ENCODE measurements around the gene IL4.
"Not testable (repeated sequence)": the region's sequence is repeated elsewhere in the genome, so short reads cannot be mapped to it uniquely, and the experiment has no call there.

The IL4 gene

DNA sequence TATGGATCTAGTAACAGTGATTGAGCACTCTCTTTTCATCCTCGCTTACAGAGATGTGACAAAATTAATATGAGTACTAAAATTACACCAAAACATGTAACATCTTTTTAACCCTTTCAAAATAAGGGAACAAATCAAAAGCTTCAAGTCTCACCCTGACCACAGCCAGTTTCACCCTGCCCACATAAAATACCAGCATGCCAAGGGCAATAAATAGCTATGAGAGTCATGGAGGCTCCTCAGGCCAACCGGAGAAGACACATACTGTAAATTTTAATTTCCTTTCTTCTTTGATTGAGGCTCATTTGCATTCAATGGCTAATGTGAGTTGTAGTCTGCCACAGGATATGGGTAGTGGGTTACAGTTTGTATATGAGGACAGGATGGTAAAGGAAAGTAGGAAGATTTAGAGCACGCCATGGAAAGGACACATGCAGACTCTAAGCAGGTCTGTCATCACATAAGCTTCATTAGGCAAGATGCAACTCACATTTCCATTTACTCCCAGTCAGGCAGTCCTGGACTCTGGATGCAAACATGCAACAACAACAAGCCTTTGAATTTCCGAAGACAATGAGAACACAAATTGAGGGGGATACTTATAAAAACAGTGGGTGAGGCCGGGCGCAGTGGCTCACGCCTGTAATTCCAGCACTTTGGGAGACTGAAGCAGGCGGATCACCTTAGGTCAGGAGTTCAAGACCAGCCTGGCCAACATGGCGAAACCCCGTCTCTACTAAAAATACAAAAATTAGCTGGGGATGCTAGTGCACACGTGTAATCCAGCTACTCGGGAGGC, 11.3 kb downstream of the IL4 start:
- no peak for TF ChIP-seq GATA1 (IDR thresholded peaks at IDR 0.05; ENCODE audit: low read depth, low read length)
- TF ChIP-seq POLR2A (IDR thresholded peaks at IDR 0.05; ENCODE audit: low read length), result no peak
- peak in 1 of 2 experiments; percentile 44 for DNase-seq

DNA sequence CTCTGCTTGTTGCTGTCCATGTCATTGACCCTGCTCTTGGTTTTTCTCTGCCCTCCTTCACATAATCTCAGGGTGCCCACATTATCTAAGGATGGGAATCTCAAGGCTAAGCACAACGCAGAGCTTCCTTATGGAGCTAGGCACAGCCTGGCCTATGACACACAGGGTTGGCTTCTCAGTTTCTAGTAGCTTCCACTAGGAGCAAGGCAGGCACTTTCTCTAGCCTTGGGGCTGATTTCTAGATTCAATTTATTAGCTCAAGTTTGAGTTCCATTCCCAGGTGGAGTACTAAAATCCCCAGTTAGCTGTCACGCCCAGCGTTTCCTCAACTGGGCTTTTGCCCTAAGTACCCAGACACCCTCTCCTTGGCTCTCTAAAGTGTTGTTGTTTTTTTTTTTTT, 12.4 kb downstream of the IL4 start:
- no peak for DNase-seq
- TF ChIP-seq GATA1 (IDR thresholded peaks at IDR 0.05; ENCODE audit: low read depth, low read length), result no peak
- TF ChIP-seq POLR2A (IDR thresholded peaks at IDR 0.05; ENCODE audit: low read length), result no peak

DNA sequence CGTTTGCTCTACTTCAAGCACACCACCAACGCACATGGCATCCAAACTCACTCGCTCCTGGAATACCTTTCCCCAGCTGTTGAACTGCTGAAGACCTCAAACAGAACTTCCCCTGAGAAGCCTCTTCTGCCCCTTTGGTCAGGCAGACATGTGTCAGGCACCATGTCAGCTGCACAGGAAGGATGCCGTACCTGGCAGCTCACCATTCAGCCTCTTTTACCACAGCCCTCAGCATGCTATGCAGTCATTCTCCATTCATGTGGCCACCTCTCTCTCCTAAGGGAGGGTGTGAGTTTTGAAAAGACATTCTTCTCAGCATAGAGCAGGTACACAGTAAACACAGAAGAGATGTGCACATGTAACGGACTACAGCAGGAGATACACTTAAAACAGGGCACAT, 14.2 kb downstream of the IL4 start:
- no peak for DNase-seq
- TF ChIP-seq POLR2A (IDR thresholded peaks at IDR 0.05; ENCODE audit: low read length) (no peak), GATA1 (IDR thresholded peaks at IDR 0.05; ENCODE audit: low read depth, low read length) (no peak)

DNA sequence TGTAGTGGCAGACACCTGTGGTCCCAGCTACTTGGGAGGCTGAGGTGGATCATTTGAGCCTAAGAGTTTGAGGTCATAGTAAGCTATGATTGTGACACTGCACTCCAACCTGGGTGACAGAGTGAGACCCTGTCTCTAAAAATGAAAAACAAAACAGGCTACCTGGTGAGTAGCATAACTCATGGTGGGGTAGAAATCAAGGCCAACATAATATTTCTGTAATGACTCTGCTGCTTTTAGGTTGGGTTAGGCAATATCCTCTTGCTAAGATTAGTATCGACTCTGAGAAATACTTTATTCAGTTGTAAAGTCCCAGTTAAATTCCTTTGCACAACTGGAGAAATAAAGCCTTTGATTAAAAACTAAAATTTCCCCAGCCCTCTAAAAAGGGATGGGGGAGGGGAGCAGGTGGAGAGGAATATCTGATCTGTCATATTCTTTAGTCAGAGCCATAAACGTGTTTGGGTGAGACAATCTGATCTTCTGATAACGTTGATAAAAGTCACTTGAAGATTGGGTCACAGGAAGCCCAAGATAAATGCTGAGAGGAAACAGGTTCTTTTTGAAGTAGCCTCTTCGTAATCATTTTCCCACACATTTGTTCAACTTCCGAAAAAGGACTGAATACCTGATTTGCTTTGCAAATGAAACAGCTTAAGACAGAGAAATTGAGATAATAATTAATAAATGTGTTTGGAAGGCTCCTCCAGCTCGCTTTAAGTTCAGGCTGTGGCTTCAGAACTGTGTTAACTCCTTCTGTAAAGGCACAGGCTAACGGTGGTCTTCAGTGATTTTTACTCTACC, 14.9 kb downstream of the IL4 start:
- DNase-seq, result peak; percentile 39 to 57
- no peak for TF ChIP-seq POLR2A (IDR thresholded peaks at IDR 0.05; ENCODE audit: low read length)
- no peak for TF ChIP-seq GATA1 (IDR thresholded peaks at IDR 0.05; ENCODE audit: low read depth, low read length)

DNA sequence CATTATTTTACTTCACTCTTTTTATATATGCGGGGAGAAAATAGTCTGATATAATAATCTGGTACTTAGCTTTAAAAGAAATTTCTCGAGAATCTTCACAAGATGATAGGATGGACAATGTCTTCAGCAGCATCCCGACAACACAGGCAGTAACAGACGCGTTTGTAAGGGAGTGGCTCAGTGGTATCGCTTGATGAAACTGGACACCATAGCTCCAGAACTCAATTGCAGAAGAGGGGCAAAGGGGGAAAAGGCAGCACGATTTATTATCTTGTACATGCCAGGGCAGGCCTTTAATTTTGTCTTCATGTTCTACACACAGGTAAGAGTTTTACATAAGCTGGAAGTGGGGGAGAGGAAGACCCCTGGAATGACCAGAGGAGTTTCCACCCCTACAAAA, 15.7 kb downstream of the IL4 start:
- DNase-seq, result no peak
- TF ChIP-seq POLR2A (IDR thresholded peaks at IDR 0.05; ENCODE audit: low read length) (no peak), GATA1 (IDR thresholded peaks at IDR 0.05; ENCODE audit: low read depth, low read length) (no peak)

DNA sequence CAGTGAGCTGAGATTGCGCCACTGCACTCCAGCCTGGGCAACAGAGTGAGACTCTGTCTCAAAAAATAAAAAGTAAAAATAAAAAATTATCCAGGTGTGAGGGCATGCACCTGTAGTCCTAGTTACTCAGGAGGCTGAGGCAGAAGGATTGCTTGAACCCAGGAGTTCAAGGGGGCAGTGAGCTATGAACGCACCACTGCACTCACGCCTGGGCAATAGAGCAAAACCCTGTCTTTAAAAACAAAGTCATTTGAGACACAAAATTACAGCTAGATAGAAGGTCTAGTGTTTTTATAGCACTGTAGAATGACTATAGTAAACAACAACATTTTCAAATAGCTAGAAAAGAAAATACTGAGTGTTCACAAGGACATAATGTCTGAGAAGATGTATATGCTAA, 16.4 kb downstream of the IL4 start:
- TF ChIP-seq POLR2A (IDR thresholded peaks at IDR 0.05; ENCODE audit: low read length) (no peak), GATA1 (IDR thresholded peaks at IDR 0.05; ENCODE audit: low read depth, low read length) (no peak)

DNA sequence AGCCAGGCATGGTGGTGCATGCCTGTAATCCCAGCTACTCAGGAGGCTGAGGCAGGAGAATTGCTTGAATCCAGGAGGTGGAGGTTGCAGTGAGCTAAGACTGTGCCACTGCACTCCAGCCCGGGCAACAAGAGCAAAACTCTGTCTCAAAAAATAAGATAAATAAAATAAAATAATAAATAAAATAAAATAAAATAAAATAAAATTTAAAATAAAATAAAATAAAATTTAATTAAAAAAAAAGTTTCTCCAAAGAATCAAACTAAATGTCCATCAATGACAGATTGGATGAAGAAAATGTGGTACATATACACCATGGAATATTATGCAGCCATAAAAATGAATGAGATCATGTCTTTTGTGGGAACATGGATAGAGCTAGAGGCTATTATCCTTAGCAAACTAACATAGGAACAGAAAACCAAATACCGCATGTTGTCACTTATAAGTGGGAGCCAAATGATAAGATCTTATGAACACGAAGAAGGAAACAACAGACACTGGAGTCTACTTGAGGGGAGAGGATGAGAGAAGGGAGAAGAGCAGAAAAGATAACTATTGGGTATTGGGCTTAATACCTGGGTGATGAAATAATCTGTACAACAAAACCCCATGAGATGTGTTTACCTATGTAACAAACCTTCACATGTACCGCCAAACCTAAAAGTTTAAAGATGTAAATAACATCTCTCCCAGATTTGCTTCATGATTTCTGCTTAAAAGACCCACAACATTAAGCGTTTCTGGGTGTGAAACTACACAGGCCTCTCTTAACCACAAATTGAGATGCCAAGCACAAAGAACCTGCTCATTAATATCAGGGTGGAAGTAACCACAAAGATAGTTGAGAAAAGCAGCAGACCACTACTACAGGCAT, 18.2 kb downstream of the IL4 start:
- DNase-seq, result not testable (repeated sequence)

More for the DNA sequence above, 16.4 kb downstream of the IL4 start:
- no peak for DNase-seq

DNA sequence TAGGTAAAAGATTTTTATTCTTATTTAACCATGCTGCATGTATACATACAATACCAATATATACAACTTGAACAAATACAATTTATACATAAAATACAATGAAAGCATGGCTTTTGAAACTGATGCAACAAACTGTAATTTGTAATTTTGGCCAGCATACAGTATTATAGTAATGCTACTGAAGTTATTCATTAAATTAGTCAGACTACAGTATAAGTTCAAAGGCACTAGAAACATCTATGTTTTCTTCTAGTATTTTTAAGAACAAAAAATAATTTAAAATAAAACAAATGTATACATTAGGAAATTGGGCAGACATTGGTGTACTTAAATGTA, 18.8 kb downstream of the IL4 start:
- peak in 1 of 2 experiments; percentile 65 for DNase-seq
- TF ChIP-seq POLR2A (IDR thresholded peaks at IDR 0.05; ENCODE audit: low read length) (no peak), GATA1 (IDR thresholded peaks at IDR 0.05; ENCODE audit: low read depth, low read length) (no peak)

DNA sequence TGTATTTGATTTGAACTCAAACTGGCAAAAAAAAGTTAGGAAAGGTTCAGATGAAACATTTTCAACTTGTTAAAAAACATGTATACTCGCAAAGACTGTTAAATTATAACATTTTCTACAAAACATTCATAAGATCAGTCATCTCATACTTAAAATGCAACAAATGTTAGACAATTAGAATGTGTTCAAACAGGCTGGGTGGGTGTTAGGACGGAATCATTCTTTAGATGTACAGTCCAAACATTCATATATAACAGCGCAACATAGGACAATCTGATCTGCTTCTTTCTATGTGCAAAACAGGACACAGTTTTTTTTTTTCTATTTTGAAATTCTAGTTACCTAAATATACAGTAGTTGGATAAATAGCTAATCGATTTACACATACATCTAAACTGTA, 22.2 kb downstream of the IL4 start:
- TF ChIP-seq GATA1 (IDR thresholded peaks at IDR 0.05; ENCODE audit: low read depth, low read length) (no peak), POLR2A (IDR thresholded peaks at IDR 0.05; ENCODE audit: low read length) (no peak)
- DNase-seq, result no peak

DNA sequence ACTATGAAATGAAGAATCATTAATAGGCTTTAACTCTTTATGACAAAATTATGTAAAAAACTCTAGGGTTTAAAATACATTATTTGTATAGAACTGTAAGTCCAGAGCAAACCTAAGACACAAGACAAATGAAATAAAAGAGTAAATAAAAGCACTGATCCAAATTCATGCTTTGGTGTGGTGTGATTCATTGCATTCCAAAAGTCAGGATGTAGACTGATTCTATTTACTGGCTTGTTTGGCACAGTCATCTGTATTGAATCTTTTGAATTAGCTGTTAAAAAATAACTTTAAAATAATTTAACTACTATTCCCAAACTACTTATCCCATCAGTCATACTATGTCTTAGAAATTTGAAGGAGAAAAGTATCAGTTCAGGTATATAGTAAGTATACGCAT, 31.1 kb downstream of the IL4 start:
- TF ChIP-seq GATA1 (IDR thresholded peaks at IDR 0.05; ENCODE audit: low read depth, low read length), result no peak
- no peak for TF ChIP-seq POLR2A (IDR thresholded peaks at IDR 0.05; ENCODE audit: low read length)
- no peak for DNase-seq

DNA sequence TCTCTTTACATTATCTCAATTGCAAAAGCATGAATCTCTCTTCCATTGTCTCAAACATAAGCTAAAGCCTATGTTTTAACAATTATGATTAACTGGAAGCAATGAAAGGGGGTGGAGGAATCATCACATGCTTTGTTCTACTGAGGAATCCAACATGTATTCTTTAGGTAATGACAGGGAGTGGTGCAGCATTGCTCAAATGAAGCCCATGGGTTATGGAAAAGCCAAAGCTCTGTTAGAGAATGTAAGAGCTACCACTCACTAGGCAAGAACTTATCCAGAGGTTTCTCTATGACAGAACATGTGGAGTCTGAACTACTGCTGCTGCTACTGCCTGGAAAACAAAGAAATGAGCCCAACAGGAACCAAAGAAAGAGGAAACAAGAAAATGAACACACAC, 34.9 kb downstream of the IL4 start:
- no peak for DNase-seq
- no peak for TF ChIP-seq POLR2A (IDR thresholded peaks at IDR 0.05; ENCODE audit: low read length)
- TF ChIP-seq GATA1 (IDR thresholded peaks at IDR 0.05; ENCODE audit: low read depth, low read length), result no peak

DNA sequence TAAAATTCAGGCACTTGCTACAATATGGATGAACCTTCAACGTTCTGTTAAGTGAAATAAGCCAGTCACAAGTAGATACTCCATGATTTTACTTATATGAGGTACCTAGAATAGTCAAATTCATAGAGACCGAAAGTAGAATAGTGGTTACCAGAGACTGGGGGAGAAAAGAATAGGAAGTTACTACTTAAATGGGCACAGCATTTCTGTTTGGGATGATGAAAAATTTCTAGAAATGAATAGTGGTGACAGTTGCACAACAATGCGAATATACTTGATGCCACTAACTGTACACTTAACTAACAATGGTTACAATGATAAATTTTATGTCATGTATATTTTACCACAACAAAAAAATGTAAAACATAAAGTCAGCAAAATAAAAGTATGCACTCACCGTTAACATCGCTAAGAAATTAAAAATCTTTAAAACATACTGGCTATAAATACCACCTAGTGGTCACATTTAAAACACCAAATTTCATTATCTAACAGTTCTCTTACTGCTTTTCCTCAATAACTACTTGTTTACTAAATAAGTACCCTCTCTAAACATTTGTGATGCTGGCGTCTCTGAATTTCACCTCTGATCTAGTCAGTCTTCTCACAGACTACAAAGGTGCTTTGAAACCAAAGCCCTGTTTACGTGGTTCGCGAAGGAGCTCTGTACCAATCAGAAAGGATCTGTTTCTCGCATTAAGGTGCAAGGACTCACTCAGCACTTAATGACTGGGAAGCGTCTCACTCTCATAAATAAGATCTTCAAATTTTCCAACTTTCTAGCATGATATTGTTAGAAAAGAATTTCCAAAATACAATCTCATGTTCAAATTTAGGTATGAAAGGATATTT, 40.9 kb downstream of the IL4 start:
- peak; percentile 22 to 43 for DNase-seq
- TF ChIP-seq POLR2A (IDR thresholded peaks at IDR 0.05; ENCODE audit: low read length) (no peak), GATA1 (IDR thresholded peaks at IDR 0.05; ENCODE audit: low read depth, low read length) (no peak)
